Left lung (tissue), 10 donors: ENCODE measurements around the gene DMD. TPM values are rescaled to one million over a fixed set of nuclear protein-coding genes. Genes with fewer than 3 reads are reported as not detected.

Experiments
- ATAC-seq: fragments of 200-7000 bp; cut with Tn5 transposase; one replicate; pipeline ENCODE4 v1.9.1; 2020; ENCODE audit warnings: moderate library complexity
- DNase-seq, 4 donors: peaks; one replicate each; pipeline ENCODE4 v3.0.0-alpha.2; 2013 to 2020
- H3K27ac ChIP-seq, 2 donors: fragments of 200-600 bp; sonication (generic) in 1 of 2; one replicate each; pipeline versions ENCODE4 v1.5.0 to v1.8.0; 2020 to 2021
- H3K27me3 ChIP-seq, 2 donors: fragments of 200-600 bp; sonication (generic) in 1 of 2; one replicate each; pipeline versions ENCODE4 v1.5.0 to v1.8.0; 2020 to 2021
- H3K36me3 ChIP-seq, 2 donors: fragments of 200-600 bp; sonication (generic) in 1 of 2; one replicate each; pipeline versions ENCODE4 v1.5.0 to v1.8.0; 2020 to 2021
- H3K4me1 ChIP-seq, 2 donors: fragments of 200-600 bp; one replicate each; pipeline ENCODE4 v1.8.0; 2021
- H3K4me3 ChIP-seq, 2 donors: fragments of 200-600 bp; sonication (generic) in 1 of 2; one replicate each; pipeline versions ENCODE4 v1.5.0 to v1.8.0; 2020 to 2021; ENCODE audit warnings: mild to moderate bottlenecking in 1 of 2
- H3K9me3 ChIP-seq, 2 donors: fragments of 200-600 bp; sonication (generic) in 1 of 2; one replicate each; pipeline versions ENCODE4 v1.5.0 to v1.8.0; 2020 to 2021
- CTCF ChIP-seq, 2 donors: fragments of 200-600 bp; sonication (generic) in 1 of 2; IDR thresholded peaks; one replicate each; pipeline versions ENCODE4 v1.5.0 to v1.8.0; 2021; ENCODE audit warnings: antibody characterized with exemption in 2 of 2
- intact Hi-C, 2 donors: fragments of 100-400 bp; cut with DNase I; formaldehyde crosslinking; loops; one replicate each; pipeline versions ENCODE4 v1.11.2 to v1.14.2; 2022
- polyA plus RNA-seq, 6 donors: library from polyadenylated mRNA; unstranded; fragments of 120-200 nt; gene quantifications; one replicate each; pipeline ENCODE4 v1.2.1, GENCODE V29; 2013; ENCODE audit not compliant: insufficient read length in 6 of 6
- total RNA-seq, 2 donors: library from RNA; stranded (reverse); fragmentation: NEBNext Ultra II Directional; extraction: Animal tissue kit (Norgen Biotek cat#: 25700); gene quantifications; one replicate each; pipeline ENCODE4 v1.2.1, GENCODE V29; 2021
- donor health status: DM: no; HTN: yes; CAD: no.
- donor health status: DM: no; HTN: no; CAD: no.

The DMD gene
- total and polyA plus RNA-seq, 8 donors = 16.6 to 68.8 (median 54.0) TPM

- DNase-seq (no peak), ATAC-seq (no peak)
- Histone ChIP-seq H3K36me3 (no peaks in the 10 kb centered on the region), H3K4me3 (no peak overlapping the region), H3K27me3 (peaks cover 0 to 2% of the 10 kb centered on the region in 2 donors), H3K9me3 (no peaks in the 10 kb centered on the region), H3K4me1 (no peaks in the 10 kb centered on the region), H3K27ac (no peak overlapping the region)
- no peak for TF ChIP-seq CTCF (IDR thresholded peaks at IDR 0.05)
- intact Hi-C loops = no loop called here
Measured at GRCh38 chrX:32443841-32444240, 767.5 kb downstream of the DMD start.

- no peaks in the 10 kb centered on the region for H3K36me3 ChIP-seq
- no peak for TF ChIP-seq CTCF (IDR thresholded peaks at IDR 0.05)
- DNase-seq (no peak), ATAC-seq (no peak)
- intact Hi-C loops = no loop called here
- no peaks in the 10 kb centered on the region for H3K27me3 ChIP-seq
- no peak overlapping the region for H3K4me3 ChIP-seq
- no peaks in the 10 kb centered on the region for H3K4me1 ChIP-seq
- no peaks in the 10 kb centered on the region for H3K9me3 ChIP-seq
- no peak overlapping the region for H3K27ac ChIP-seq
Measured at GRCh38 chrX:32421266-32421665, 790.1 kb downstream of the DMD start.

- Histone ChIP-seq H3K4me1 (no peaks in the 10 kb centered on the region), H3K27ac (no peak overlapping the region), H3K36me3 (no peaks in the 10 kb centered on the region), H3K4me3 (no peak overlapping the region), H3K27me3 (no peaks in the 10 kb centered on the region), H3K9me3 (no peaks in the 10 kb centered on the region)
- no peak for TF ChIP-seq CTCF (IDR thresholded peaks at IDR 0.05)
- intact Hi-C loops = no loop called here
- no peak for ATAC-seq
- peak in 1 of 4 donors; percentile 40 for DNase-seq
Measured at GRCh38 chrX:32408389-32408788, 803.0 kb downstream of the DMD start.

- ATAC-seq (no peak), DNase-seq (no peak)
- Histone ChIP-seq H3K9me3 (no peaks in the 10 kb centered on the region), H3K27me3 (no peaks in the 10 kb centered on the region), H3K27ac (no peak overlapping the region), H3K4me1 (no peaks in the 10 kb centered on the region), H3K36me3 (no peaks in the 10 kb centered on the region), H3K4me3 (no peak overlapping the region)
- intact Hi-C loops = no loop called here
- no peak for TF ChIP-seq CTCF (IDR thresholded peaks at IDR 0.05)
Measured at GRCh38 chrX:32397562-32398216, 813.7 kb downstream of the DMD start.

GRCh38 chrX:32395878-32396277, 815.5 kb downstream of the DMD start:
- no peak for ATAC-seq
- TF ChIP-seq CTCF (IDR thresholded peaks at IDR 0.05) = no peak

More at GRCh38 chrX:32395878-32396277, 815.5 kb downstream of the DMD start:
- intact Hi-C loops = no loop called here
- H3K27ac ChIP-seq = no peak overlapping the region
- no peaks in the 10 kb centered on the region for H3K9me3 ChIP-seq
- H3K4me1 ChIP-seq = no peaks in the 10 kb centered on the region
- DNase-seq = no peak
- H3K27me3 ChIP-seq = no peaks in the 10 kb centered on the region
- H3K4me3 ChIP-seq = no peak overlapping the region
- H3K36me3 ChIP-seq = no peaks in the 10 kb centered on the region
